ENCODE measurements around the gene CITED2.

- TF ChIP-seq CTCF (IDR thresholded peaks at IDR 0.05 in 2 of 3, conservative IDR thresholded peaks at IDR 0.05 in 1 of 3; ENCODE audit: borderline replicate concordance in 1 of 3, insufficient read depth in 1 of 3, low read depth in 2 of 3, low read length in 2 of 3) (no peak), EZH2 (IDR thresholded peaks at IDR 0.05) (no peak), POLR2A (IDR thresholded peaks at IDR 0.05; ENCODE audit: borderline replicate concordance, extremely low read depth, insufficient read depth, insufficient read length) (no peak), SRF (IDR thresholded peaks at IDR 0.05; ENCODE audit: low read depth) (no peak), POLR2AphosphoS5 (IDR thresholded peaks at IDR 0.05; ENCODE audit: low read depth, low read length) (no peak), ZNF274 (IDR thresholded peaks at IDR 0.05; ENCODE audit: low read depth, low read length) (no peak), ZFX (IDR thresholded peaks at IDR 0.05) (no peak), SIN3A (IDR thresholded peaks at IDR 0.05; ENCODE audit: low read depth) (no peak), JUND (IDR thresholded peaks at IDR 0.05) (no peak), SP1 (IDR thresholded peaks at IDR 0.05; ENCODE audit: low read depth) (no peak), TCF7L2 (IDR thresholded peaks at IDR 0.05; ENCODE audit: borderline replicate concordance, extremely low read depth, insufficient read depth, insufficient read length) (no peak), EGR1 (IDR thresholded peaks at IDR 0.05; ENCODE audit: low read depth) (no peak)
- TF ChIP-seq, protein P1, sequence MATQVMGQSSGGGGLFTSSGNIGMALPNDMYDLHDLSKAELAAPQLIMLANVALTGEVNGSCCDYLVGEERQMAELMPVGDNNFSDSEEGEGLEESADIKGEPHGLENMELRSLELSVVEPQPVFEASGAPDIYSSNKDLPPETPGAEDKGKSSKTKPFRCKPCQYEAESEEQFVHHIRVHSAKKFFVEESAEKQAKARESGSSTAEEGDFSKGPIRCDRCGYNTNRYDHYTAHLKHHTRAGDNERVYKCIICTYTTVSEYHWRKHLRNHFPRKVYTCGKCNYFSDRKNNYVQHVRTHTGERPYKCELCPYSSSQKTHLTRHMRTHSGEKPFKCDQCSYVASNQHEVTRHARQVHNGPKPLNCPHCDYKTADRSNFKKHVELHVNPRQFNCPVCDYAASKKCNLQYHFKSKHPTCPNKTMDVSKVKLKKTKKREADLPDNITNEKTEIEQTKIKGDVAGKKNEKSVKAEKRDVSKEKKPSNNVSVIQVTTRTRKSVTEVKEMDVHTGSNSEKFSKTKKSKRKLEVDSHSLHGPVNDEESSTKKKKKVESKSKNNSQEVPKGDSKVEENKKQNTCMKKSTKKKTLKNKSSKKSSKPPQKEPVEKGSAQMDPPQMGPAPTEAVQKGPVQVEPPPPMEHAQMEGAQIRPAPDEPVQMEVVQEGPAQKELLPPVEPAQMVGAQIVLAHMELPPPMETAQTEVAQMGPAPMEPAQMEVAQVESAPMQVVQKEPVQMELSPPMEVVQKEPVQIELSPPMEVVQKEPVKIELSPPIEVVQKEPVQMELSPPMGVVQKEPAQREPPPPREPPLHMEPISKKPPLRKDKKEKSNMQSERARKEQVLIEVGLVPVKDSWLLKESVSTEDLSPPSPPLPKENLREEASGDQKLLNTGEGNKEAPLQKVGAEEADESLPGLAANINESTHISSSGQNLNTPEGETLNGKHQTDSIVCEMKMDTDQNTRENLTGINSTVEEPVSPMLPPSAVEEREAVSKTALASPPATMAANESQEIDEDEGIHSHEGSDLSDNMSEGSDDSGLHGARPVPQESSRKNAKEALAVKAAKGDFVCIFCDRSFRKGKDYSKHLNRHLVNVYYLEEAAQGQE (IDR thresholded peaks at IDR 0.05; ENCODE audit: low read depth), result no peak
- TF ChIP-seq, protein P2, sequence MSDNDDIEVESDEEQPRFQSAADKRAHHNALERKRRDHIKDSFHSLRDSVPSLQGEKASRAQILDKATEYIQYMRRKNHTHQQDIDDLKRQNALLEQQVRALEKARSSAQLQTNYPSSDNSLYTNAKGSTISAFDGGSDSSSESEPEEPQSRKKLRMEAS (IDR thresholded peaks at IDR 0.05), result no peak
These were observed 38.8 kb downstream of the CITED2 start for GRCh38 chr6:139335447-139336210.

Measured in HCT116 (cell line).